H1 (cell line): ENCODE results near the gene DIPK1B. TPM values are rescaled to one million over a fixed set of nuclear protein-coding genes. Genes with fewer than 3 reads are reported as not detected.

Experiments used
- BCL11A ChIP-seq, 2 experiments: IDR thresholded peaks; one replicate each; pipeline ENCODE4 v1.6.1; 2011; ENCODE audit warnings: low read depth in 2 of 2, low read length in 2 of 2, mild to moderate bottlenecking in 2 of 2
- BRCA1 ChIP-seq: IDR thresholded peaks from 2 replicates; pipeline ENCODE4 v1.6.1; 2012; ENCODE audit warnings: low read depth, low read length, improper control_type of control experiment
- GABPA ChIP-seq: IDR thresholded peaks from 2 replicates; pipeline ENCODE4 v1.6.1; 2011; ENCODE audit warnings: mild to moderate bottlenecking, low read length, moderate library complexity, borderline replicate concordance; ENCODE audit not compliant: insufficient read depth
- PHF8 ChIP-seq: fragments of 200-600 bp; sonication (generic); conservative IDR thresholded peaks from 2 replicates; pipeline ENCODE4 v1.7.1; 2012; ENCODE audit warnings: low read depth, mild to moderate bottlenecking, inconsistent platforms, low read length, moderate library complexity
- polyA plus RNA-seq, 7 experiments: library from polyadenylated mRNA; depleted of rRNA in 3 of 7; stranded (reverse) in 5 of 7; unstranded in 2 of 7; fragments of >200 nt in 5 of 7; fragments of 200-250 nt in 2 of 7; gene quantifications; 1 replicate in 5 of 7; 2 replicates in 1 of 7; 4 replicates in 1 of 7; pipeline versions ENCODE4 v1.2.1 to v1.2.3, GENCODE V29; 2011 to 2013; ENCODE audit warnings: missing spikeins in 2 of 7, mixed read lengths in 2 of 7
- total RNA-seq: library from RNA; stranded (reverse); fragmentation: NEBNext Ultra II Directional; extraction: Animal tissue kit (Norgen Biotek cat#: 25700); gene quantifications from 2 replicates; pipeline ENCODE4 v1.2.1, GENCODE V29; 2021
- TF ChIP-seq, protein P1 (sequence below): IDR thresholded peaks from 2 replicates; pipeline ENCODE4 v1.6.1; 2011; ENCODE audit warnings: low read depth, mild to moderate bottlenecking, low read length; ENCODE audit not compliant: insufficient read depth

The DIPK1B gene
- total and polyA plus RNA-seq, 2 of the 8 experiments (the other 6 are each of a cell fraction or from before 2014, with no cell fraction given): 32.3 to 64.8 TPM

GRCh38 chr9:136711751-136712689 lies at the start of gene DIPK1B (continued):
- TF ChIP-seq, protein P1, sequence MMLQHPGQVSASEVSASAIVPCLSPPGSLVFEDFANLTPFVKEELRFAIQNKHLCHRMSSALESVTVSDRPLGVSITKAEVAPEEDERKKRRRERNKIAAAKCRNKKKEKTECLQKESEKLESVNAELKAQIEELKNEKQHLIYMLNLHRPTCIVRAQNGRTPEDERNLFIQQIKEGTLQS: no peak
- TF ChIP-seq GABPA: no peak
- no peak for TF ChIP-seq BRCA1
- no peak for TF ChIP-seq BCL11A (IDR thresholded peaks at IDR 0.05; ENCODE audit: low read depth in 2 of 2, low read length in 2 of 2)
- no peak; the same call in none of the 2 replicates for TF ChIP-seq PHF8
